ENCODE data around the gene HSD17B12. TPM values are rescaled to one million over a fixed set of nuclear protein-coding genes. Genes with fewer than 3 reads are reported as not detected.

Gene HSD17B12
- total and polyA plus RNA-seq, 2 of the 13 experiments (the other 11 are each of a cell fraction or from before 2014, with no cell fraction given) = 50.3 to 117 TPM

DNA sequence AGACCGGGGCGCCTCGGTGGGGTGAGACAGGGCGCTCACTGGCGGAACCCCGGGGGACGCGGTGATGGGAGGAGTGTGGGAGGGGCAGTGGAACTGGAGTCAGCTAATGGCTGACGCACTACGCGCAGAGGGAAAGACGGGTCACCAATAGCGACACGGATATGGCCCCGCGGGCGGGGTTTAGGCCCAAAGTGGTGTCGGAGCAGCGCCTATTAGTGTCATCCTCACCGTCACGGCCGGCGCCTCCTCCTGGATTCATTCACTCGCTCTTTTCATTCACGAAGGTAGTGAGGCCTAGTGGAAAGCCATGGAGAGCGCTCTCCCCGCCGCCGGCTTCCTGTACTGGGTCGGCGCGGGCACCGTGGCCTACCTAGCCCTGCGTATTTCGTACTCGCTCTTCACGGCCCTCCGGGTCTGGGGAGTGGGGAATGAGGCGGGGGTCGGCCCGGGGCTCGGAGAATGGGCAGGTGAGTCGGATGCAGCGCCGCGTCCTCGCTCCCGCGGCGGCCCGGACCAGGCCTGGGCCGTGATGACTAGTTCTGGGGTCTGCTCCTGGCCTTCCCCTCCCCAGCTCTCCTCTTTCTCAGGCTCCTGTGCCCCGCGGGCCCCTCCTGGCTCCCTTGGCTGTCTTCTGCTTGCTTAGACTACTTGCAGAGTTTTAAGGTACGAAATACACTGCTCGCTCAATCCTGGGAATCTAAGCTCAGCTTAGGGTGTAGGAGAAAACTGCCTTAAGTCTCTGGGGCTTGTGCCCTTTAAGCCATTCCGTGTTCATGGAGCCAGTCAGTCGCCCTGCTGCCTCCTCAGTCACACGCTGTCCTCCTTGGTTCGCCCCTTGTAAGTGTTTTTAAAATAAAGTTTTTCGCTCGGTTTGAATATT is at the start of gene HSD17B12 (continued):
- TF ChIP-seq ATF5 (CRISPR knock-in tag; IDR thresholded peaks at IDR 0.05; ENCODE audit: low read depth) = no peak
- TF ChIP-seq ZNF225 (CRISPR knock-in tag; IDR thresholded peaks at IDR 0.05) = peak; percentile 97
- TF ChIP-seq, protein P1, sequence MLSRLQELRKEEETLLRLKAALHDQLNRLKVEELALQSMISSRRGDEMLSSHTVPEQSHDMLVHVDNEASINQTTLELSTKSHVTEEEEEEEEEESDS (CRISPR knock-in tag; IDR thresholded peaks at IDR 0.05; ENCODE audit: borderline replicate concordance) = no peak
- no peak for TF ChIP-seq MTA3 (CRISPR knock-in tag; IDR thresholded peaks at IDR 0.05)
- peak; percentile 97 for TF ChIP-seq TAF1 (CRISPR knock-in tag; IDR thresholded peaks at IDR 0.05)
- TF ChIP-seq ZNF574 (CRISPR knock-in tag; IDR thresholded peaks at IDR 0.05) = peak; percentile 68
- TF ChIP-seq NFATC3 (CRISPR knock-in tag; IDR thresholded peaks at IDR 0.05) = no peak
- peak; percentile 80; the same call in 1 of the 2 replicates for TF ChIP-seq MEIS1 (CRISPR knock-in tag; IDR thresholded peaks at IDR 0.05; ENCODE audit: borderline replicate concordance)
- TF ChIP-seq ZNF276 (CRISPR knock-in tag; IDR thresholded peaks at IDR 0.05; ENCODE audit: low read depth) = peak; percentile 81; the same call in 1 of the 2 replicates
- no peak for TF ChIP-seq TAF15 (IDR thresholded peaks at IDR 0.05; ENCODE audit: low read depth, low read length, poor library complexity, severe bottlenecking)
- no peak; the same call in 1 of the 2 replicates for TF ChIP-seq ZNF160 (CRISPR knock-in tag; IDR thresholded peaks at IDR 0.05)
- TF ChIP-seq MIER3 (CRISPR knock-in tag; IDR thresholded peaks at IDR 0.05; ENCODE audit: borderline replicate concordance) = peak; percentile 49; the same call in 1 of the 2 replicates
- TF ChIP-seq ZBTB4 (CRISPR knock-in tag; IDR thresholded peaks at IDR 0.05; ENCODE audit: borderline replicate concordance) = no peak
- TF ChIP-seq RFX1 (IDR thresholded peaks at IDR 0.05) = peak; percentile 71; the same call in 1 of the 2 replicates
- TF ChIP-seq PHF5A (CRISPR knock-in tag; IDR thresholded peaks at IDR 0.05; ENCODE audit: low read depth, unreplicated experiment) = no peak
- TF ChIP-seq AKAP8 (CRISPR knock-in tag; IDR thresholded peaks at IDR 0.05) = no peak
- no peak for TF ChIP-seq GTF2F1 (IDR thresholded peaks at IDR 0.05; ENCODE audit: low read length)
- TF ChIP-seq, protein P2, sequence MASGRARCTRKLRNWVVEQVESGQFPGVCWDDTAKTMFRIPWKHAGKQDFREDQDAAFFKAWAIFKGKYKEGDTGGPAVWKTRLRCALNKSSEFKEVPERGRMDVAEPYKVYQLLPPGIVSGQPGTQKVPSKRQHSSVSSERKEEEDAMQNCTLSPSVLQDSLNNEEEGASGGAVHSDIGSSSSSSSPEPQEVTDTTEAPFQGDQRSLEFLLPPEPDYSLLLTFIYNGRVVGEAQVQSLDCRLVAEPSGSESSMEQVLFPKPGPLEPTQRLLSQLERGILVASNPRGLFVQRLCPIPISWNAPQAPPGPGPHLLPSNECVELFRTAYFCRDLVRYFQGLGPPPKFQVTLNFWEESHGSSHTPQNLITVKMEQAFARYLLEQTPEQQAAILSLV (CRISPR knock-in tag; IDR thresholded peaks at IDR 0.05; ENCODE audit: borderline replicate concordance) = no peak
